ENCODE results near the gene CHCHD3.

The CHCHD3 gene

DNA sequence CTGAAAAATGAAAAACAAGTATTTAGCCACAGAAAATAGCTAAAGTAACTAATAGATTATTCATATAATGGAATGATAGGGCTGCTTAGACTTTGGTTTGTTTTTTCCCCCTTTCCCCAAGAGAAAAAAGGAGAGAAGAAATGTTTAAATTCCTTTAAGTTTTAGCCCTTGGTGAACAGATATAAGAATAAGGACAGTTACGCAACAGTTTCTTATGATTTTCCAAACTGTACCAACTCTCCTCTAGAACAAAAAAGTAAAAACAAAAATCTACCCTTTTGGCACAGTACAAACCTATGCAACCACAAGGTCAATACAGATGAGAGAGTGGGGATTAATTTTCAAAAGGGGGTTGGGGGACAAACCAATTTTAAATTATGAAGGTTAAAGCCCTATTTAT lies 227.7 kb downstream of the CHCHD3 start:
- Histone ChIP-seq H3K4me3 (ENCODE audit: low read depth, low read length) (no peak overlapping the region), H3K27ac (ENCODE audit: extremely low read depth, low read depth, low read length) (no peak overlapping the region), H3K9me3 (ENCODE audit: control insufficient read depth, insufficient read depth, low read depth, low read length) (no peaks in the 10 kb centered on the region), H3K4me1 (ENCODE audit: control insufficient read depth, insufficient read depth, low read length) (no peaks in the 10 kb centered on the region), H3K36me3 (ENCODE audit: control insufficient read depth in 2 of 2, insufficient read depth in 1 of 2, low read length in 2 of 2) (no peaks in the 10 kb centered on the region)
- POLR2A ChIA-PET, result no interaction called here
- TF ChIP-seq ZXDB (tag by site-specific recombination; IDR thresholded peaks at IDR 0.05) (no peak), ZBTB1 (tag by site-specific recombination; IDR thresholded peaks at IDR 0.05) (no peak), KLF16 (tag by site-specific recombination; IDR thresholded peaks at IDR 0.05) (no peak), ZNF624 (tag by site-specific recombination; IDR thresholded peaks at IDR 0.05) (no peak), ZNF140 (tag by site-specific recombination; IDR thresholded peaks at IDR 0.05) (no peak), IKZF3 (tag by site-specific recombination; IDR thresholded peaks at IDR 0.05) (no peak), ZBTB17 (tag by site-specific recombination; IDR thresholded peaks at IDR 0.05) (no peak), ZBTB8A (tag by site-specific recombination; IDR thresholded peaks at IDR 0.05) (no peak), ZNF670 (tag by site-specific recombination; IDR thresholded peaks at IDR 0.05; ENCODE audit: low read depth) (no peak), ZNF548 (tag by site-specific recombination; IDR thresholded peaks at IDR 0.05) (no peak), ZNF701 (tag by site-specific recombination; IDR thresholded peaks at IDR 0.05) (no peak), ZNF558 (tag by site-specific recombination; IDR thresholded peaks at IDR 0.05) (no peak), ZNF785 (tag by site-specific recombination; IDR thresholded peaks at IDR 0.05) (no peak), ZNF354C (tag by site-specific recombination; IDR thresholded peaks at IDR 0.05; ENCODE audit: borderline replicate concordance, low read depth) (no peak), ZNF529 (tag by site-specific recombination; IDR thresholded peaks at IDR 0.05; ENCODE audit: insufficient replicate concordance) (no peak)
- TF ChIP-seq, protein P1, sequence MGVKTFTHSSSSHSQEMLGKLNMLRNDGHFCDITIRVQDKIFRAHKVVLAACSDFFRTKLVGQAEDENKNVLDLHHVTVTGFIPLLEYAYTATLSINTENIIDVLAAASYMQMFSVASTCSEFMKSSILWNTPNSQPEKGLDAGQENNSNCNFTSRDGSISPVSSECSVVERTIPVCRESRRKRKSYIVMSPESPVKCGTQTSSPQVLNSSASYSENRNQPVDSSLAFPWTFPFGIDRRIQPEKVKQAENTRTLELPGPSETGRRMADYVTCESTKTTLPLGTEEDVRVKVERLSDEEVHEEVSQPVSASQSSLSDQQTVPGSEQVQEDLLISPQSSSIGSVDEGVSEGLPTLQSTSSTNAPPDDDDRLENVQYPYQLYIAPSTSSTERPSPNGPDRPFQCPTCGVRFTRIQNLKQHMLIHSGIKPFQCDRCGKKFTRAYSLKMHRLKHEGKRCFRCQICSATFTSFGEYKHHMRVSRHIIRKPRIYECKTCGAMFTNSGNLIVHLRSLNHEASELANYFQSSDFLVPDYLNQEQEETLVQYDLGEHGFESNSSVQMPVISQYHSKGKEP (tag by site-specific recombination; IDR thresholded peaks at IDR 0.05), result no peak
- TF ChIP-seq, protein P2, sequence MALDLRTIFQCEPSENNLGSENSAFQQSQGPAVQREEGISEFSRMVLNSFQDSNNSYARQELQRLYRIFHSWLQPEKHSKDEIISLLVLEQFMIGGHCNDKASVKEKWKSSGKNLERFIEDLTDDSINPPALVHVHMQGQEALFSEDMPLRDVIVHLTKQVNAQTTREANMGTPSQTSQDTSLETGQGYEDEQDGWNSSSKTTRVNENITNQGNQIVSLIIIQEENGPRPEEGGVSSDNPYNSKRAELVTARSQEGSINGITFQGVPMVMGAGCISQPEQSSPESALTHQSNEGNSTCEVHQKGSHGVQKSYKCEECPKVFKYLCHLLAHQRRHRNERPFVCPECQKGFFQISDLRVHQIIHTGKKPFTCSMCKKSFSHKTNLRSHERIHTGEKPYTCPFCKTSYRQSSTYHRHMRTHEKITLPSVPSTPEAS (tag by site-specific recombination; IDR thresholded peaks at IDR 0.05), result no peak
- TF ChIP-seq, protein P3, sequence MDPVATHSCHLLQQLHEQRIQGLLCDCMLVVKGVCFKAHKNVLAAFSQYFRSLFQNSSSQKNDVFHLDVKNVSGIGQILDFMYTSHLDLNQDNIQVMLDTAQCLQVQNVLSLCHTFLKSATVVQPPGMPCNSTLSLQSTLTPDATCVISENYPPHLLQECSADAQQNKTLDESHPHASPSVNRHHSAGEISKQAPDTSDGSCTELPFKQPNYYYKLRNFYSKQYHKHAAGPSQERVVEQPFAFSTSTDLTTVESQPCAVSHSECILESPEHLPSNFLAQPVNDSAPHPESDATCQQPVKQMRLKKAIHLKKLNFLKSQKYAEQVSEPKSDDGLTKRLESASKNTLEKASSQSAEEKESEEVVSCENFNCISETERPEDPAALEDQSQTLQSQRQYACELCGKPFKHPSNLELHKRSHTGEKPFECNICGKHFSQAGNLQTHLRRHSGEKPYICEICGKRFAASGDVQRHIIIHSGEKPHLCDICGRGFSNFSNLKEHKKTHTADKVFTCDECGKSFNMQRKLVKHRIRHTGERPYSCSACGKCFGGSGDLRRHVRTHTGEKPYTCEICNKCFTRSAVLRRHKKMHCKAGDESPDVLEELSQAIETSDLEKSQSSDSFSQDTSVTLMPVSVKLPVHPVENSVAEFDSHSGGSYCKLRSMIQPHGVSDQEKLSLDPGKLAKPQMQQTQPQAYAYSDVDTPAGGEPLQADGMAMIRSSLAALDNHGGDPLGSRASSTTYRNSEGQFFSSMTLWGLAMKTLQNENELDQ (tag by site-specific recombination; IDR thresholded peaks at IDR 0.05; ENCODE audit: low read depth), result no peak
- CTCF ChIA-PET, result no interaction called here

DNA sequence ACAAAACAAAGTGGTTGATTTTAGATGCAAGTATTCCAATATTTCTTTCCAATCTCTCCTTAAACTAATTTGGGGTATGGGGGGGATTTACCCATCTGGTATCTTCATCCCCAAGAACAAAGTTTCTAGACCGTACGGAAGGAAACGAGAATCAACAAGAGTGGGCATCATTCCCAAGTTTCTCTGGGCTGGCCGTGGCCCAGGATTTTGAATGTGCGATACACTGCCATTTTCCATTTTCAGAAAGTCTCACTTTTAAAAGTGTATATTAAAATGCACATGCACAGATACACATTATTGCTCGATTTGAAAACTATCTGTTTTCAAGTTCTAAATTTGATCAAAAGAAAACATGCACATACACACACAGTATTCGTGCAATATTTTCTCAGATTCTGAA lies 234.5 kb downstream of the CHCHD3 start:
- TF ChIP-seq ZNF157 (tag by site-specific recombination; IDR thresholded peaks at IDR 0.05) (no peak), ZNF792 (tag by site-specific recombination; IDR thresholded peaks at IDR 0.05) (no peak), BCL11B (tag by site-specific recombination; IDR thresholded peaks at IDR 0.05; ENCODE audit: low read depth) (no peak), ZNF335 (tag by site-specific recombination; conservative IDR thresholded peaks at IDR 0.05) (no peak), ZNF133 (tag by site-specific recombination; IDR thresholded peaks at IDR 0.05) (no peak)
- TF ChIP-seq, protein P4, sequence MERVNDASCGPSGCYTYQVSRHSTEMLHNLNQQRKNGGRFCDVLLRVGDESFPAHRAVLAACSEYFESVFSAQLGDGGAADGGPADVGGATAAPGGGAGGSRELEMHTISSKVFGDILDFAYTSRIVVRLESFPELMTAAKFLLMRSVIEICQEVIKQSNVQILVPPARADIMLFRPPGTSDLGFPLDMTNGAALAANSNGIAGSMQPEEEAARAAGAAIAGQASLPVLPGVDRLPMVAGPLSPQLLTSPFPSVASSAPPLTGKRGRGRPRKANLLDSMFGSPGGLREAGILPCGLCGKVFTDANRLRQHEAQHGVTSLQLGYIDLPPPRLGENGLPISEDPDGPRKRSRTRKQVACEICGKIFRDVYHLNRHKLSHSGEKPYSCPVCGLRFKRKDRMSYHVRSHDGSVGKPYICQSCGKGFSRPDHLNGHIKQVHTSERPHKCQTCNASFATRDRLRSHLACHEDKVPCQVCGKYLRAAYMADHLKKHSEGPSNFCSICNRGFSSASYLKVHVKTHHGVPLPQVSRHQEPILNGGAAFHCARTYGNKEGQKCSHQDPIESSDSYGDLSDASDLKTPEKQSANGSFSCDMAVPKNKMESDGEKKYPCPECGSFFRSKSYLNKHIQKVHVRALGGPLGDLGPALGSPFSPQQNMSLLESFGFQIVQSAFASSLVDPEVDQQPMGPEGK (tag by site-specific recombination; IDR thresholded peaks at IDR 0.05), result no peak
- no peaks in the 10 kb centered on the region for H3K4me1 ChIP-seq (ENCODE audit: control insufficient read depth, insufficient read depth, low read length)
- ChIA-PET POLR2A (no interaction called here), CTCF (no interaction called here)
- no peak overlapping the region for H3K27ac ChIP-seq (ENCODE audit: extremely low read depth, low read depth, low read length)
- H3K36me3 ChIP-seq (ENCODE audit: control insufficient read depth in 2 of 2, insufficient read depth in 1 of 2, low read length in 2 of 2), result no peaks in the 10 kb centered on the region; a peak in 1 of 3 replicates
- no peak overlapping the region for H3K4me3 ChIP-seq (ENCODE audit: low read depth, low read length)
- no peaks in the 10 kb centered on the region for H3K9me3 ChIP-seq (ENCODE audit: control insufficient read depth, insufficient read depth, low read depth, low read length)
